H1 (cell line): ENCODE data around the gene UBN2. TPM values are rescaled to one million over a fixed set of nuclear protein-coding genes. Genes with fewer than 3 reads are reported as not detected.

Experiments used
- FOSL1 ChIP-seq: IDR thresholded peaks from 2 replicates; pipeline ENCODE4 v1.6.1; 2011; ENCODE audit warnings: mild to moderate bottlenecking, low read depth, low read length, moderate library complexity; ENCODE audit not compliant: insufficient read depth
- HDAC6 ChIP-seq: IDR thresholded peaks from one replicate; pipeline ENCODE4 v1.7.1; 2012; ENCODE audit warnings: low read depth, mild to moderate bottlenecking, inconsistent platforms, low read length, moderate library complexity
- MAFK ChIP-seq: IDR thresholded peaks from 2 replicates; pipeline ENCODE4 v1.6.1; 2012; ENCODE audit warnings: low read depth, mild to moderate bottlenecking, improper control_type of control experiment, low read length
- POU5F1 ChIP-seq: IDR thresholded peaks from 2 replicates; pipeline ENCODE4 v1.6.1; 2011; ENCODE audit warnings: low read depth, mild to moderate bottlenecking, low read length, moderate library complexity
- SP4 ChIP-seq: IDR thresholded peaks from 2 replicates; pipeline ENCODE4 v1.6.1; 2012; ENCODE audit warnings: low read length, inconsistent platforms
- polyA plus RNA-seq, 7 experiments: library from polyadenylated mRNA; depleted of rRNA in 3 of 7; stranded (reverse) in 5 of 7; unstranded in 2 of 7; fragments of >200 nt in 5 of 7; fragments of 200-250 nt in 2 of 7; gene quantifications; 1 replicate in 5 of 7; 2 replicates in 1 of 7; 4 replicates in 1 of 7; pipeline versions ENCODE4 v1.2.1 to v1.2.3, GENCODE V29; 2011 to 2013; ENCODE audit warnings: missing spikeins in 2 of 7, mixed read lengths in 2 of 7
- total RNA-seq: library from RNA; stranded (reverse); fragmentation: NEBNext Ultra II Directional; extraction: Animal tissue kit (Norgen Biotek cat#: 25700); gene quantifications from 2 replicates; pipeline ENCODE4 v1.2.1, GENCODE V29; 2021
- TF ChIP-seq, protein P1 (sequence below): fragments of 300-600 bp; sonication (generic); IDR thresholded peaks from 2 replicates; pipeline ENCODE4 v1.7.1; 2012; ENCODE audit warnings: low read length, moderate library complexity, mild to moderate bottlenecking, inconsistent platforms; ENCODE audit not compliant: insufficient replicate concordance
- TF ChIP-seq, protein P2 (sequence below), 3 experiments: IDR thresholded peaks; 1 replicate in 2 of 3; 2 replicates in 1 of 3; pipeline versions ENCODE4 v1.5.1 to v1.6.1; 2011; ENCODE audit warnings: low read length in 3 of 3, mild to moderate bottlenecking in 3 of 3, inconsistent platforms in 2 of 3, low read depth in 1 of 3, moderate library complexity in 1 of 3; ENCODE audit not compliant: insufficient read depth in 1 of 3; ENCODE audit errors: control extremely low read depth in 1 of 3
- TF ChIP-seq, protein P3 (sequence below): IDR thresholded peaks from 2 replicates; pipeline ENCODE4 v1.6.1; 2012; ENCODE audit warnings: low read length, inconsistent platforms

The UBN2 gene
- total and polyA plus RNA-seq, 2 of the 8 experiments (the other 6 are each of a cell fraction or from before 2014, with no cell fraction given), result 4.1 to 39.6 TPM

DNA sequence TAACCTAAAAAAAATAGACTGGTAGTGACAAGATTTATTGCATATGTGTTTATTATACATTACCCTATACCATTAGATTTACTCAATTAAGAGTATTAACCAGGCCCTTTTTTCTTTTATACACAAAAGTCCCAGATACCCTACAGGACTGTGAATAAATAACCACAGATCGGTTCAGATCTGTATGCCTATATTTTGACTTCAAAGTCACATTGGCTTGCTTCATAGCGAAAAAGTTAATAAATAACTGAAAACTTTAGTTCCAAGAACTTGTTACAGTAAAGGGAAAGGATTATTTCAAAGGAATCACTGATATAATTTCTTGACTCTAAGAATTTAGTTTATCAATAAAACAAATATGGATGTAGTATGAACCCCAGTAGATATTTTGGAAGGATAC, 68.3 kb downstream of the UBN2 start (continued):
- TF ChIP-seq, protein P1, sequence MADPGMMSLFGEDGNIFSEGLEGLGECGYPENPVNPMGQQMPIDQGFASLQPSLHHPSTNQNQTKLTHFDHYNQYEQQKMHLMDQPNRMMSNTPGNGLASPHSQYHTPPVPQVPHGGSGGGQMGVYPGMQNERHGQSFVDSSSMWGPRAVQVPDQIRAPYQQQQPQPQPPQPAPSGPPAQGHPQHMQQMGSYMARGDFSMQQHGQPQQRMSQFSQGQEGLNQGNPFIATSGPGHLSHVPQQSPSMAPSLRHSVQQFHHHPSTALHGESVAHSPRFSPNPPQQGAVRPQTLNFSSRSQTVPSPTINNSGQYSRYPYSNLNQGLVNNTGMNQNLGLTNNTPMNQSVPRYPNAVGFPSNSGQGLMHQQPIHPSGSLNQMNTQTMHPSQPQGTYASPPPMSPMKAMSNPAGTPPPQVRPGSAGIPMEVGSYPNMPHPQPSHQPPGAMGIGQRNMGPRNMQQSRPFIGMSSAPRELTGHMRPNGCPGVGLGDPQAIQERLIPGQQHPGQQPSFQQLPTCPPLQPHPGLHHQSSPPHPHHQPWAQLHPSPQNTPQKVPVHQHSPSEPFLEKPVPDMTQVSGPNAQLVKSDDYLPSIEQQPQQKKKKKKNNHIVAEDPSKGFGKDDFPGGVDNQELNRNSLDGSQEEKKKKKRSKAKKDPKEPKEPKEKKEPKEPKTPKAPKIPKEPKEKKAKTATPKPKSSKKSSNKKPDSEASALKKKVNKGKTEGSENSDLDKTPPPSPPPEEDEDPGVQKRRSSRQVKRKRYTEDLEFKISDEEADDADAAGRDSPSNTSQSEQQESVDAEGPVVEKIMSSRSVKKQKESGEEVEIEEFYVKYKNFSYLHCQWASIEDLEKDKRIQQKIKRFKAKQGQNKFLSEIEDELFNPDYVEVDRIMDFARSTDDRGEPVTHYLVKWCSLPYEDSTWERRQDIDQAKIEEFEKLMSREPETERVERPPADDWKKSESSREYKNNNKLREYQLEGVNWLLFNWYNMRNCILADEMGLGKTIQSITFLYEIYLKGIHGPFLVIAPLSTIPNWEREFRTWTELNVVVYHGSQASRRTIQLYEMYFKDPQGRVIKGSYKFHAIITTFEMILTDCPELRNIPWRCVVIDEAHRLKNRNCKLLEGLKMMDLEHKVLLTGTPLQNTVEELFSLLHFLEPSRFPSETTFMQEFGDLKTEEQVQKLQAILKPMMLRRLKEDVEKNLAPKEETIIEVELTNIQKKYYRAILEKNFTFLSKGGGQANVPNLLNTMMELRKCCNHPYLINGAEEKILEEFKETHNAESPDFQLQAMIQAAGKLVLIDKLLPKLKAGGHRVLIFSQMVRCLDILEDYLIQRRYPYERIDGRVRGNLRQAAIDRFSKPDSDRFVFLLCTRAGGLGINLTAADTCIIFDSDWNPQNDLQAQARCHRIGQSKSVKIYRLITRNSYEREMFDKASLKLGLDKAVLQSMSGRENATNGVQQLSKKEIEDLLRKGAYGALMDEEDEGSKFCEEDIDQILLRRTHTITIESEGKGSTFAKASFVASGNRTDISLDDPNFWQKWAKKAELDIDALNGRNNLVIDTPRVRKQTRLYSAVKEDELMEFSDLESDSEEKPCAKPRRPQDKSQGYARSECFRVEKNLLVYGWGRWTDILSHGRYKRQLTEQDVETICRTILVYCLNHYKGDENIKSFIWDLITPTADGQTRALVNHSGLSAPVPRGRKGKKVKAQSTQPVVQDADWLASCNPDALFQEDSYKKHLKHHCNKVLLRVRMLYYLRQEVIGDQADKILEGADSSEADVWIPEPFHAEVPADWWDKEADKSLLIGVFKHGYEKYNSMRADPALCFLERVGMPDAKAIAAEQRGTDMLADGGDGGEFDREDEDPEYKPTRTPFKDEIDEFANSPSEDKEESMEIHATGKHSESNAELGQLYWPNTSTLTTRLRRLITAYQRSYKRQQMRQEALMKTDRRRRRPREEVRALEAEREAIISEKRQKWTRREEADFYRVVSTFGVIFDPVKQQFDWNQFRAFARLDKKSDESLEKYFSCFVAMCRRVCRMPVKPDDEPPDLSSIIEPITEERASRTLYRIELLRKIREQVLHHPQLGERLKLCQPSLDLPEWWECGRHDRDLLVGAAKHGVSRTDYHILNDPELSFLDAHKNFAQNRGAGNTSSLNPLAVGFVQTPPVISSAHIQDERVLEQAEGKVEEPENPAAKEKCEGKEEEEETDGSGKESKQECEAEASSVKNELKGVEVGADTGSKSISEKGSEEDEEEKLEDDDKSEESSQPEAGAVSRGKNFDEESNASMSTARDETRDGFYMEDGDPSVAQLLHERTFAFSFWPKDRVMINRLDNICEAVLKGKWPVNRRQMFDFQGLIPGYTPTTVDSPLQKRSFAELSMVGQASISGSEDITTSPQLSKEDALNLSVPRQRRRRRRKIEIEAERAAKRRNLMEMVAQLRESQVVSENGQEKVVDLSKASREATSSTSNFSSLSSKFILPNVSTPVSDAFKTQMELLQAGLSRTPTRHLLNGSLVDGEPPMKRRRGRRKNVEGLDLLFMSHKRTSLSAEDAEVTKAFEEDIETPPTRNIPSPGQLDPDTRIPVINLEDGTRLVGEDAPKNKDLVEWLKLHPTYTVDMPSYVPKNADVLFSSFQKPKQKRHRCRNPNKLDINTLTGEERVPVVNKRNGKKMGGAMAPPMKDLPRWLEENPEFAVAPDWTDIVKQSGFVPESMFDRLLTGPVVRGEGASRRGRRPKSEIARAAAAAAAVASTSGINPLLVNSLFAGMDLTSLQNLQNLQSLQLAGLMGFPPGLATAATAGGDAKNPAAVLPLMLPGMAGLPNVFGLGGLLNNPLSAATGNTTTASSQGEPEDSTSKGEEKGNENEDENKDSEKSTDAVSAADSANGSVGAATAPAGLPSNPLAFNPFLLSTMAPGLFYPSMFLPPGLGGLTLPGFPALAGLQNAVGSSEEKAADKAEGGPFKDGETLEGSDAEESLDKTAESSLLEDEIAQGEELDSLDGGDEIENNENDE, result no peak
- TF ChIP-seq POU5F1 (no peak), FOSL1 (no peak), SP4 (no peak), HDAC6 (no peak), MAFK (no peak)
- TF ChIP-seq, protein P2, sequence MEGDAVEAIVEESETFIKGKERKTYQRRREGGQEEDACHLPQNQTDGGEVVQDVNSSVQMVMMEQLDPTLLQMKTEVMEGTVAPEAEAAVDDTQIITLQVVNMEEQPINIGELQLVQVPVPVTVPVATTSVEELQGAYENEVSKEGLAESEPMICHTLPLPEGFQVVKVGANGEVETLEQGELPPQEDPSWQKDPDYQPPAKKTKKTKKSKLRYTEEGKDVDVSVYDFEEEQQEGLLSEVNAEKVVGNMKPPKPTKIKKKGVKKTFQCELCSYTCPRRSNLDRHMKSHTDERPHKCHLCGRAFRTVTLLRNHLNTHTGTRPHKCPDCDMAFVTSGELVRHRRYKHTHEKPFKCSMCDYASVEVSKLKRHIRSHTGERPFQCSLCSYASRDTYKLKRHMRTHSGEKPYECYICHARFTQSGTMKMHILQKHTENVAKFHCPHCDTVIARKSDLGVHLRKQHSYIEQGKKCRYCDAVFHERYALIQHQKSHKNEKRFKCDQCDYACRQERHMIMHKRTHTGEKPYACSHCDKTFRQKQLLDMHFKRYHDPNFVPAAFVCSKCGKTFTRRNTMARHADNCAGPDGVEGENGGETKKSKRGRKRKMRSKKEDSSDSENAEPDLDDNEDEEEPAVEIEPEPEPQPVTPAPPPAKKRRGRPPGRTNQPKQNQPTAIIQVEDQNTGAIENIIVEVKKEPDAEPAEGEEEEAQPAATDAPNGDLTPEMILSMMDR (IDR thresholded peaks at IDR 0.05; ENCODE audit: control extremely low read depth in 1 of 3, insufficient read depth in 1 of 3, low read depth in 1 of 3, low read length in 3 of 3), result no peak
- TF ChIP-seq, protein P3, sequence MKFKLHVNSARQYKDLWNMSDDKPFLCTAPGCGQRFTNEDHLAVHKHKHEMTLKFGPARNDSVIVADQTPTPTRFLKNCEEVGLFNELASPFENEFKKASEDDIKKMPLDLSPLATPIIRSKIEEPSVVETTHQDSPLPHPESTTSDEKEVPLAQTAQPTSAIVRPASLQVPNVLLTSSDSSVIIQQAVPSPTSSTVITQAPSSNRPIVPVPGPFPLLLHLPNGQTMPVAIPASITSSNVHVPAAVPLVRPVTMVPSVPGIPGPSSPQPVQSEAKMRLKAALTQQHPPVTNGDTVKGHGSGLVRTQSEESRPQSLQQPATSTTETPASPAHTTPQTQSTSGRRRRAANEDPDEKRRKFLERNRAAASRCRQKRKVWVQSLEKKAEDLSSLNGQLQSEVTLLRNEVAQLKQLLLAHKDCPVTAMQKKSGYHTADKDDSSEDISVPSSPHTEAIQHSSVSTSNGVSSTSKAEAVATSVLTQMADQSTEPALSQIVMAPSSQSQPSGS, result no peak
